Measurements from ENCODE around the gene FYN.
A peak's percentile ranks its signal among the peaks of the same experiment; 100 is the strongest.
"Not testable (repeated sequence)": the region's sequence is repeated elsewhere in the genome, so short reads cannot be mapped to it uniquely, and the experiment has no call there.

Gene FYN

GRCh38 chr6:111873178-111874024 lies at the start of gene FYN:
TSS of gene FYN (minus strand) at chr6:111873452. CDS start at chr6:111720051, 153,401 bp downstream.
- DNase-seq (ENCODE audit: low read depth in 2 of 2, low spot score in 1 of 2): peak; percentile 97 to 99

- no peak for DNase-seq (ENCODE audit: low read depth in 2 of 2, low spot score in 1 of 2)
These were observed 49.4 kb upstream of the FYN start for GRCh38 chr6:111922454-111923297.

GRCh38 chr6:111921103-111921502 lies 47.9 kb upstream of the FYN start:
- no peak for DNase-seq (ENCODE audit: low read depth in 2 of 2, low spot score in 1 of 2)

GRCh38 chr6:111920578-111920977 lies 47.3 kb upstream of the FYN start:
- DNase-seq (ENCODE audit: low read depth in 2 of 2, low spot score in 1 of 2): no peak

- DNase-seq (ENCODE audit: low read depth in 2 of 2, low spot score in 1 of 2): no peak
These were observed 45.6 kb upstream of the FYN start for GRCh38 chr6:111918825-111919224.

- DNase-seq (ENCODE audit: low read depth in 2 of 2, low spot score in 1 of 2): no peak
These were observed 43.5 kb upstream of the FYN start for GRCh38 chr6:111916747-111917146.

- no peak for DNase-seq (ENCODE audit: low read depth in 2 of 2, low spot score in 1 of 2)
These were observed 41.4 kb upstream of the FYN start for GRCh38 chr6:111914617-111915016.

- no peak for DNase-seq (ENCODE audit: low read depth in 2 of 2, low spot score in 1 of 2)
These were observed 39.7 kb upstream of the FYN start for GRCh38 chr6:111912904-111913303.

- no peak for DNase-seq (ENCODE audit: low read depth in 2 of 2, low spot score in 1 of 2)
These were observed 38.2 kb upstream of the FYN start for GRCh38 chr6:111911428-111911827.

- no peak for DNase-seq (ENCODE audit: low read depth in 2 of 2, low spot score in 1 of 2)
These were observed 36.0 kb upstream of the FYN start for GRCh38 chr6:111909238-111909637.

- not testable (repeated sequence) for DNase-seq (ENCODE audit: low read depth in 2 of 2, low spot score in 1 of 2)
These were observed 35.1 kb upstream of the FYN start for GRCh38 chr6:111908365-111908764.

- DNase-seq (ENCODE audit: low read depth in 2 of 2, low spot score in 1 of 2): no peak
These were observed 27.5 kb upstream of the FYN start for GRCh38 chr6:111900735-111901134.

GRCh38 chr6:111899531-111899930 lies 26.3 kb upstream of the FYN start:
- no peak for DNase-seq (ENCODE audit: low read depth in 2 of 2, low spot score in 1 of 2)

- DNase-seq (ENCODE audit: low read depth in 2 of 2, low spot score in 1 of 2): no peak
These were observed 25.2 kb upstream of the FYN start for GRCh38 chr6:111898452-111898851.

GRCh38 chr6:111894951-111895350 lies 21.7 kb upstream of the FYN start:
- no peak for DNase-seq (ENCODE audit: low read depth in 2 of 2, low spot score in 1 of 2)

- no peak for DNase-seq (ENCODE audit: low read depth in 2 of 2, low spot score in 1 of 2)
These were observed 21.0 kb upstream of the FYN start for GRCh38 chr6:111894272-111894671.

- no peak for DNase-seq (ENCODE audit: low read depth in 2 of 2, low spot score in 1 of 2)
These were observed 19.2 kb upstream of the FYN start for GRCh38 chr6:111892431-111892830.

- no peak for DNase-seq (ENCODE audit: low read depth in 2 of 2, low spot score in 1 of 2)
These were observed 17.7 kb upstream of the FYN start for GRCh38 chr6:111890988-111891387.

GRCh38 chr6:111888928-111889695 lies 15.9 kb upstream of the FYN start:
- no peak for DNase-seq (ENCODE audit: low read depth in 2 of 2, low spot score in 1 of 2)

- DNase-seq (ENCODE audit: low read depth in 2 of 2, low spot score in 1 of 2): not testable (repeated sequence)
These were observed 13.5 kb upstream of the FYN start for GRCh38 chr6:111886793-111887192.

GRCh38 chr6:111885373-111886027 lies 12.2 kb upstream of the FYN start:
- no peak for DNase-seq (ENCODE audit: low read depth in 2 of 2, low spot score in 1 of 2)
